GM21619 (cell line): ENCODE measurements around the gene RCOR3.
A peak's percentile ranks its signal among the peaks of the same experiment; 100 is the strongest.
"Not testable (repeated sequence)": the region's sequence is repeated elsewhere in the genome, so short reads cannot be mapped to it uniquely, and the experiment has no call there.

Source experiments
- ATAC-seq: cut with Tn5 transposase; IDR thresholded peaks from one replicate; pipeline ENCODE4 v1.9.1; 2021; ENCODE audit not compliant: unreplicated experiment

RCOR3 gene

DNA sequence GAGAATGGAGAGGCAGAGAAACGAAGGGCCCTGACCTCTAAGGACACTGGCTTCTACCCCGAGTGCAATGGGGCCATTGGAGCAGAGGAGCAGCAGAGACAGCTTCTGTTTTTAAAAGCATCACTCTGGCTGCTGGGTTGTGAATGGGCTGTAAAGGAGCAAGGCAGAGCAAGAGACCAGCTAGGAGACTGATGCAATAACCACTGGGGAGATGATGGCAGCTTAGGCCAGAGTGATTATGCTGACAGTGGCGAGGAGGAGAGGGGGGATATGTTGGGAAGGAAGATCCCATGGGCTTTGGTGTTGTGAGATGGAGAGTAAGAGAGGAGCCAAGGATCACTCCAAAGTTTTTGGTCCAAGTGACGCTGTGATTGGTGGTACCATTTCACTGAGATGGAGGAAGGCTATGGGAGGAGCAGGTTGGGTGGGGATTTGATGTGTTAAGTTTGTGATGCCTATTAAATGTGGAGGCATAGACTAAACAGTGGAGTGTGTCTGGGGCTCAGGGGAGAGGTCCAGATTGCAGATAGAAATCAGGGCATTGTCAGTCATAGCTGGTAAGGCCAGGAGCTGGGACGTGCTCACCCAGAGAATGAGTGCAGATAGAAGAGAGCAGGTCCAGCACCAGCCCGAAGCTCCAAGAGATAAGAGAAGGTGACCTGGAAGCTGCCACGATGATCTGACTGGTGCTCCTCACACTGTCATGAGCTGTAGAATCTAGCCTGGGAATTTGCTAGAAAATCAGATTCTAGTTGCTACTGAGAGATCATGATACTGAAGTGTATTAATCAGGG is 78.5 kb downstream of the RCOR3 start:
- ATAC-seq, result no peak

DNA sequence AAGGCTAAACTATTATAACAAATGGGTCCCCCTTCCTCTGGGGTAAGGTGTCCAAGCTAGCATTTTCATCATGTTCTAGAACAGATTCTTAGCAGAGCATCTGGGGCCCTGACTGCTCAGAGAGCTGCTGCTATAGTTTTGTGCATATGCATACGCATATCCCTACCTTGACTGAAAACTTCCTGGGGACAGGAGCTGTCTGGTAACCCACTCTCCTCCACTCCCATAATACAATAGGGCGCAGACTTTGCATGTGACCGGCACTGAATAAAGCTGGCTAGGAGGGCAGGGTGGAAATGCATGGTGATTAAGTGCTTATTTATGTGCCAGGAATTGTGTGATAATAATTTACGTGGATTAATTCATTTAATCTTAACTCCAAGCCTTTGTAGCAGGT is 79.1 kb downstream of the RCOR3 start:
- ATAC-seq, result no peak

- no peak for ATAC-seq
Observed at GRCh38 chr1:211339631-211340041, 80.5 kb downstream of the RCOR3 start.

DNA sequence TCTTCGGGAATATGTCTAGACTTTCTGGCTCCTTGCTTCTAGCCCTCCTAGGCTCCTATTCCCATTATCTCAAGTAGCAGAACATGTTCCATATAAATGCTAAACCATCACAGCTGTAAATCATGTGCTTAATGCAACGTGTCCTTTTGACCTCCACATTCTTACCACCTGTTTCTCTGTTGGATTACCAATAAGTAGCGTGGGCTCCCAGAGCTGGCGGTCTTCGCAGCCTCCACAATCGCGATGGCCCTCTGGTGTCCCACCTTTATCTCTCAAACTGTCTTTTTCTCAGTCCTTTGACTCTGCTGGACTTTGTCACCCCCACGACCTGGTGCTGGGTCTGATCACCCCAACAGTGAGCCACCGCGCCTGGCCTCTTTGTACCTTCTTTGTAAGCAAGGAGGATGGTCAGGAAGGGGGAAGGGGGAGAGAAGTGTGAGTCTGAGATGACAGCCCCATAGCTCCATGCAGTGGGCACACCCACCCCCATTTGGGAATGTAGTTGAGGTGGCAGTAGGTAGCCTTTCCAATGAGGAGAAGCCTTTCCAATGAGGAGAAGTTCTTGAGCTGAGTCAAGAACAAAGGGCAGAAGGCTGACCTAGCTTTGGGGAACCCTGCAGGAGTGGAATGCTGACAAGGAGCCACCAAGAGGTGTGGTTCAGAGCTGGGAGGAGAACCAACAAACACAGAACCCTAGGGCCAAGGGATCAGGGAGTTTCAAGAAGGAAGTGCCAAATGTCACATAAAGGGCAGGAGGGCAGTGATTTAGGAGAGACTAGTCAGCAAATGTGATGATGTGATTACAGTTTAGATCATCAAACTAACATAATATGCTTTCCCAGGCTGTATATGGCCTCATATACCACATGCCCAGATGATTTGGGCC is 81.7 kb downstream of the RCOR3 start:
- no peak for ATAC-seq

DNA sequence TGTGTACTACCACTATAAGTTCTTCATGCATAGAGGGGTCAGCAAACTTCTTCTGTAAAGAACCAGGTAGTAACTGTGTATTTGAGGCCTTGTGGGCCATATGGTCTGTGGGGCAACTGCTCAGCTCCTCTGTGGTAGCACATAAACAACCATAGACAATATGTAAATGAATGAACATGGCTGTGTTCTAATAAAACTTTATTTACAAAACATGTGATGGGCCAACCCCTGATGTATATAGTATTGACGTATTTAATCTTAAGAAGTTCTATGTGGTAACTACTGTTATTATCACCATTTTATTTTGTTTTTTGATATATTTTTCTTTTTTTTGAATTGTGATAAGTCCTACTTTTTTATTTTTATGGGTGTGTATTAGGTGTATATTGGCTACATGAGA is 82.8 kb downstream of the RCOR3 start:
- no peak for ATAC-seq

GRCh38 chr1:211343607-211344006 is 84.4 kb downstream of the RCOR3 start:
- ATAC-seq, result no peak

GRCh38 chr1:211344152-211344618 is 85.0 kb downstream of the RCOR3 start:
- ATAC-seq, result no peak

GRCh38 chr1:211345719-211346118 is 86.6 kb downstream of the RCOR3 start:
- ATAC-seq, result no peak

GRCh38 chr1:211347077-211347844 is 88.1 kb downstream of the RCOR3 start:
- no peak for ATAC-seq

- no peak for ATAC-seq
Observed at GRCh38 chr1:211348547-211348946, 89.4 kb downstream of the RCOR3 start.

- ATAC-seq, result no peak
Observed at GRCh38 chr1:211349741-211350140, 90.6 kb downstream of the RCOR3 start.

DNA sequence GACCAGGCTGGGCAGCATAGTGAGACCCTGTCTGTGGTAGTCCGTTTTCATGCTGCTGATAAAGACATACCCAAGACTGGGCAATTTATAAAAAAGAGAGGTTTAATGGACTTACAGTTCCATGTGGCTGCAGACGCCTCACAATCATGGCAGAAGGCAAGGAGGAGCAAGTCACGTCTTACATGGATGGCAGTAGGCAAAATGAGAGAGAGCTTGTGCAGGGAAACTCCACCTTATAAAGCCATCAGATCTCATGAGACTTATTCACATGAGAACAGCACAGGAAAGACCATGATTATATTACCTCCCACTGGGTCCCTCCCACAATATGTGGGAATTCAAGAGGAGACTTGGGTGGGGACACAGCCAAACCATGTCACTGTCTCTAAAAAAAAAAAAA is 92.9 kb downstream of the RCOR3 start:
- ATAC-seq, result not testable (repeated sequence)

DNA sequence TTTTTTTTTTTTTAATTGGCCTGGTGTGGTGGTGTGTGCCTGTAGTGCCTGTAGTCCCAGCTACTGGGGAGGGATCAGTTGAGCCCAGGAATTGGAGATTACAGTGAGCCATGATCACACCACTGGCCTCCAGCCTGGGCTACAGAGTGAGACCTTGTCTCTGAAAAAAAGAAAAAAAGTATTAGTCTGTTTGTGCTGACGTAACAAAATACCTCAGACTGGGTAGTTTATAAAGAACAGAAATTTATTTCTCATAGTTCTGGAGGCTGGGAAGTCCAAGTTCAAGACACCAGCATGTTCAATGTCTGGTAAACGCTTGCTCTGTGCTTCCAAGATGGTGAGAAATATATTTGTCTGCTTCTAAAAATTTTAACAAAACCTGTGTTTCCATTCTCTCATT is 93.3 kb downstream of the RCOR3 start:
- ATAC-seq, result no peak

GRCh38 chr1:211352985-211353515 is 93.9 kb downstream of the RCOR3 start:
- peak; percentile 91 for ATAC-seq

GRCh38 chr1:211353562-211354212 is 94.5 kb downstream of the RCOR3 start:
- no peak for ATAC-seq

GRCh38 chr1:211355873-211356272 is 96.7 kb downstream of the RCOR3 start:
- ATAC-seq, result no peak

- ATAC-seq, result no peak
Observed at GRCh38 chr1:211356723-211357407, 97.7 kb downstream of the RCOR3 start.

- no peak for ATAC-seq
Observed at GRCh38 chr1:211358685-211359084, 99.5 kb downstream of the RCOR3 start.

- ATAC-seq, result no peak
Observed at GRCh38 chr1:211359876-211360275, 100.7 kb downstream of the RCOR3 start.

- ATAC-seq, result no peak
Observed at GRCh38 chr1:211361202-211361601, 102.0 kb downstream of the RCOR3 start.
